Measurements from ENCODE around the gene NEO1. TPM values are rescaled to one million over a fixed set of nuclear protein-coding genes. Genes with fewer than 3 reads are reported as not detected.

NEO1 gene
- total and polyA plus RNA-seq, 2 experiments from 2014 or later, result 4.5 to 13.6 TPM

DNA sequence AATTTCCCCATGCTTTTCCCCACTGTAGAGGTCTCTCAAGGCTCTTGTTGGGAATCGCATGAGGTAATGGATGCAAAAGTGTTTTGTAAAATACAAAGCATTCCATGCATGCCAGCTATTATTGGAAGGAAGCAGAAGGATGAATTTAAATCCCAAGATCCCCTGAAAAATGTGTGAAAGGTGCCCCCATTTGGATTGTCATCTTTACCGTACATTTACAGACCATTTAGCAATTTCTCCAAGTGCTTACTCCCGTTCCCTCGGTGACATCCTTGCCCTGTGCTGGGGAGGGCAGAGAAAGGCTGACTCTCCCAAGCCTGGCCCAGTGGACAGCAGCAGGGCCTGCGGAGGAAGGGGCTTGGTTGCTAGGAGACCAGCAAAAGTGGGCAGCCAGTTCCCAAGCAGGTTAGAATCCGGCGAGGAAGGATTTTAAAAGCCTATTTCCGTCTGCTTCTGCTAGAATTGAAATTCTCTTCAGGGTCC lies 31.1 kb upstream of the NEO1 start:
- in situ Hi-C loops (cut with MboI), result no loop called here
- Histone ChIP-seq H4K20me1 (ENCODE audit: insufficient read depth) (no peaks in the 10 kb centered on the region), H3K27ac (no peak overlapping the region), H3K9me2 (ENCODE audit: insufficient read depth) (no peaks in the 10 kb centered on the region), H3K4me3 (no peak overlapping the region), H3K4me2 (ENCODE audit: unreplicated experiment) (no peak overlapping the region), H3K79me2 (ENCODE audit: insufficient read depth) (no peaks in the 10 kb centered on the region), H3K9ac (no peak overlapping the region), H2AFZ (no peak overlapping the region), H3K36me3 (ENCODE audit: low read depth) (no peaks in the 10 kb centered on the region), H3K9me3 (ENCODE audit: low read depth) (no peaks in the 10 kb centered on the region), H3K4me1 (ENCODE audit: insufficient read depth) (no peaks in the 10 kb centered on the region), H3K27me3 (replicated peaks; ENCODE audit: insufficient read depth) (peaks cover 15% of the 10 kb centered on the region), H3F3A (ENCODE audit: insufficient read depth) (no peaks in the 10 kb centered on the region)
- 44 to 53% methylated on average over 8 of the region's 8 CpGs for WGBS, 2 experiments (ENCODE audit: low coverage in 1 of 2, low lambda C conversion rate in 2 of 2, missing lambda C conversion rate in 2 of 2)
- no peak for TF ChIP-seq EZH2 (IDR thresholded peaks at IDR 0.05; ENCODE audit: insufficient read depth, poor library complexity, severe bottlenecking)
- no peak for TF ChIP-seq EZH2phosphoT487 (IDR thresholded peaks at IDR 0.05; ENCODE audit: insufficient read depth, low read depth)
- DNase-seq, result no peak

GRCh38 chr15:73022161-73022560 lies 30.1 kb upstream of the NEO1 start:
- no peak for DNase-seq
- WGBS, 2 experiments (ENCODE audit: low coverage in 1 of 2, low lambda C conversion rate in 2 of 2, missing lambda C conversion rate in 2 of 2), result 79 to 84% methylated on average over 5 of the region's 5 CpGs

DNA sequence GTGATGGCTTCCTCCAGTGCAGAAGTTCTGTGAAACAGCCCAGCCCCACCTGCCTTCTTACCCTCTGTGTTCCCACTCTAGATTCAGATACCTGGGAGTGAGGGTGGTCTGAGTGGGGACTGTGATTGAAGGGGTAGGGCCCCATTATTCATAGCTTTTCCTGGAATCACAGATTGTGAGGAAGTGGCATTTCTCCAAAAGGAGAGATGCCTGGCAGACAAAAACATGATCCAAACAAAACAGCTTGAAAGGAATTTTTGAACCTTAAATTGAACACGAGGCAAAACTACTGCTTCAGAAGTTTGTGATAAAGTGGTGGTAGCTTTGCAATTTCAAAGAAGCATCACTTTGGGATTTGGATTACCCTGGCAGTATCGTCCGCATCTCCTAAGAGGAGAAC lies 29.2 kb upstream of the NEO1 start:
- Histone ChIP-seq H3K4me2 (ENCODE audit: unreplicated experiment) (no peak overlapping the region), H3K4me3 (no peak overlapping the region), H3F3A (ENCODE audit: insufficient read depth) (no peaks in the 10 kb centered on the region), H3K79me2 (ENCODE audit: insufficient read depth) (no peaks in the 10 kb centered on the region), H4K20me1 (ENCODE audit: insufficient read depth) (no peaks in the 10 kb centered on the region), H3K36me3 (ENCODE audit: low read depth) (no peaks in the 10 kb centered on the region), H3K9me2 (ENCODE audit: insufficient read depth) (no peaks in the 10 kb centered on the region), H3K27ac (no peak overlapping the region), H3K27me3 (replicated peaks; ENCODE audit: insufficient read depth) (peaks cover 20% of the 10 kb centered on the region), H3K9ac (no peak overlapping the region), H3K9me3 (ENCODE audit: low read depth) (no peaks in the 10 kb centered on the region), H2AFZ (no peak overlapping the region), H3K4me1 (ENCODE audit: insufficient read depth) (no peaks in the 10 kb centered on the region)
- TF ChIP-seq EZH2phosphoT487 (IDR thresholded peaks at IDR 0.05; ENCODE audit: insufficient read depth, low read depth), result no peak
- TF ChIP-seq EZH2 (IDR thresholded peaks at IDR 0.05; ENCODE audit: insufficient read depth, poor library complexity, severe bottlenecking), result no peak
- in situ Hi-C loops (cut with MboI), result no loop called here
- no peak for DNase-seq
- WGBS, 2 experiments (ENCODE audit: low coverage in 1 of 2, low lambda C conversion rate in 2 of 2, missing lambda C conversion rate in 2 of 2), result 38 to 43% methylated on average over 3 of the region's 3 CpGs

More at GRCh38 chr15:73022161-73022560, 30.1 kb upstream of the NEO1 start:
- in situ Hi-C loops (cut with MboI), result no loop called here
- Histone ChIP-seq H3K4me3 (no peak overlapping the region), H4K20me1 (ENCODE audit: insufficient read depth) (no peaks in the 10 kb centered on the region), H3K79me2 (ENCODE audit: insufficient read depth) (no peaks in the 10 kb centered on the region), H3K9ac (no peak overlapping the region), H3K27me3 (replicated peaks; ENCODE audit: insufficient read depth) (peaks cover 18% of the 10 kb centered on the region), H3K4me2 (ENCODE audit: unreplicated experiment) (no peak overlapping the region), H3K4me1 (ENCODE audit: insufficient read depth) (no peaks in the 10 kb centered on the region), H3K9me3 (ENCODE audit: low read depth) (no peaks in the 10 kb centered on the region), H3K36me3 (ENCODE audit: low read depth) (no peaks in the 10 kb centered on the region), H3K9me2 (ENCODE audit: insufficient read depth) (no peaks in the 10 kb centered on the region), H3K27ac (no peak overlapping the region), H2AFZ (no peak overlapping the region), H3F3A (ENCODE audit: insufficient read depth) (no peaks in the 10 kb centered on the region)
- TF ChIP-seq EZH2 (IDR thresholded peaks at IDR 0.05; ENCODE audit: insufficient read depth, poor library complexity, severe bottlenecking), result no peak
- TF ChIP-seq EZH2phosphoT487 (IDR thresholded peaks at IDR 0.05; ENCODE audit: insufficient read depth, low read depth), result no peak

DNA sequence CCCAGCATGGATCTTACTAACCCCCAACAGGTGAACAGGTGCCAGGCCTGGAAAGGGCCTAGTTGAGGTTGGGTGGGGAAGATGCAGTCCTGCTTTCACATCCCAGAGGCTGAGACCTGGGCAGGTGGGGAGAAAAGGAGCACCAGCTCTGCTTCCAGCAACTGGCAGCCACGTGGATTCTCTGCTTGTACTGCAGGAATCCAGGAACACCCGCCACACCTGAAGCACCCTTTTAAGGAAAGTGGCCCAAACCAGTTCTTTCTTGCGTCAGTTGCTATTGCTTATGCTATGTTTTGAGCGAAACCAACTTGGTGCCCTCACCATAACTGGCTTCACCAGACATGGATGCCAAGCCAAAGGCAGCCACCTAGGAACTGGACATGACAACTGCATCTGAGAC lies 28.1 kb upstream of the NEO1 start:
- Histone ChIP-seq H3K4me3 (no peak overlapping the region), H3K4me1 (ENCODE audit: insufficient read depth) (no peaks in the 10 kb centered on the region), H3K27me3 (replicated peaks; ENCODE audit: insufficient read depth) (peaks cover 30% of the 10 kb centered on the region), H3K9ac (no peak overlapping the region), H3K9me2 (ENCODE audit: insufficient read depth) (no peaks in the 10 kb centered on the region), H3K9me3 (ENCODE audit: low read depth) (no peaks in the 10 kb centered on the region), H3K36me3 (ENCODE audit: low read depth) (no peaks in the 10 kb centered on the region), H3K79me2 (ENCODE audit: insufficient read depth) (no peaks in the 10 kb centered on the region), H3K27ac (no peak overlapping the region), H3K4me2 (ENCODE audit: unreplicated experiment) (no peak overlapping the region), H4K20me1 (ENCODE audit: insufficient read depth) (no peaks in the 10 kb centered on the region), H2AFZ (no peak overlapping the region), H3F3A (ENCODE audit: insufficient read depth) (no peaks in the 10 kb centered on the region)
- in situ Hi-C loops (cut with MboI), result no loop called here
- WGBS, 2 experiments (ENCODE audit: low coverage in 1 of 2, low lambda C conversion rate in 2 of 2, missing lambda C conversion rate in 2 of 2), result 72% methylated on average over 4 of the region's 4 CpGs
- no peak for TF ChIP-seq EZH2 (IDR thresholded peaks at IDR 0.05; ENCODE audit: insufficient read depth, poor library complexity, severe bottlenecking)
- no peak for TF ChIP-seq EZH2phosphoT487 (IDR thresholded peaks at IDR 0.05; ENCODE audit: insufficient read depth, low read depth)
- no peak for DNase-seq
